HG03039 (cell line): Measurements from ENCODE around the gene SNU13.
"Not testable (repeated sequence)": the region's sequence is repeated elsewhere in the genome, so short reads cannot be mapped to it uniquely, and the experiment has no call there.

Experiments
- ATAC-seq: cut with Tn5 transposase; IDR thresholded peaks from one replicate; pipeline ENCODE4 v1.9.1; 2021; ENCODE audit warnings: mild to moderate bottlenecking, moderate library complexity; ENCODE audit not compliant: unreplicated experiment

Gene SNU13

GRCh38 chr22:41647771-41648170 is 40.9 kb downstream of the SNU13 start:
- no peak for ATAC-seq

DNA sequence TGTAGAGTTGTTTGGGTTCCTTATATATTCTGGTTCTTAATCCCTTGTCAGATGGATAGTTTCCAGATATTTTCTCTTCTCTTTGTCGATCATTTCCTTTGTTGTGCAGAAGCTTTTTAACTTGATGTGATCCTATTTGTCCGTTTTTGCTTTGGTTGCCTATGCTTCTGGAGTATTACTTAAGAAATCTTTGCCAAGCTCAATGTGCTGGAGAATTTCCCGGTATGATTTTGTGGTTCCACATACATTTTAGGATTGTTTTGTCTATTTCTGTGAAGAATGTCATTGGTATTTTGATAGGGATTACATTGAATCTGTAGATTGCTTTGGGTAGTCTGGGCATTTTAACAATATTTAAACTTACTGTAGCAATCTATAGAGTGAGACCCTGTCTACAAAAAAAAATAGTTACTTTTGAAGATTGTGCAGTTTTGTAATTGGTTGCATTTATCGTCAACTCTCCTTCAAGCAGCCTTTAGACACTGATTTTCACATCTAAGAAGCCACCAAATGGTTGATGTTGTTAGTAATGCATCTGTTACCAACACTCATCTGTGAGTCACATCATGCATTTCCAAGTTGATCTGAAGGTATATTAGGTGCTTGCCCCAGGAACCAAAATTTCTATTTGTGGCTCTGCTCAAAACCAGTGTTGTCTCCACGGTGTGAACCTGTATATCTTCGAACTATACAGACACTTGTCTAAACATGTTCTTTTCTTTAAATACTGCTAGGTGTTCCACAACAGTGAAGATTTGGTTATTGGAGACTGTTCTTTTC is 46.1 kb downstream of the SNU13 start:
- ATAC-seq = no peak

DNA sequence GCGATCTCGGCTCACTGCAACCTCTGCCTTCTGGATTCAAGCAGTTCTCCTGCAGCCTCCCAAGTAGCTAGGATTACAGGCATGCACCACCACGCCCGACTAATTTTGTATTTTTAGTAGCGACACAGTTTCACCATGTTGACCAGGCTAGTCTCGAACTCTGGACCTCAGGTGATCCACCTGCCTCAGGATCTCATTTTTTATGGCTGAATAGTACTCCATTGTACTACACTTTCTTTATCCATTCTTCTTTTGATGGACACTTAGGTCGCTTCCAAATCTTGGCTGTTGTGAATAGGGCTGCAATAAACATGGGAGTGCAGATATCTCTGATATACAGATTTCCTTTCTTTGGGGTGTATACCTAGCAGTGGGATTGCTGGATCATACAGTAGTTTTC is 46.8 kb downstream of the SNU13 start:
- ATAC-seq = no peak

GRCh38 chr22:41638748-41639147 is 49.9 kb downstream of the SNU13 start:
- ATAC-seq = no peak

DNA sequence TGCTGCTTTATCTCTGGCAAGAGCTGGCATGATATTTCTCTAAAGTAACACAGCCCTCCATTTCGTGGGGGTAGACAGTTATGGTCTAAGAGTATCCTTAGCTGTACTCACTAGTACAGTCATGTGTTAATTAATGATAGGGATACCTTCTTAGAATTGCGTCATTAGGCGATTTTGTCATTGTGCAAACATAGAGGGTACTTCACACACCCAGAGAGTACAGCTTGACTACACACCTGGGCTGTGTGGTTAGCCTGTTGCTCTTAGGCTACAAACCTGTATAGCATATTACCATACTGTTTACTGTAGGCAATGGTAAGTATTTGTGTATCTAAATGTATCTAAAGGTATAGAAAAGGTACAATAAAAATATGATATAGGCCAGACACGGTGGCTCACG is 50.5 kb downstream of the SNU13 start:
- ATAC-seq = no peak

DNA sequence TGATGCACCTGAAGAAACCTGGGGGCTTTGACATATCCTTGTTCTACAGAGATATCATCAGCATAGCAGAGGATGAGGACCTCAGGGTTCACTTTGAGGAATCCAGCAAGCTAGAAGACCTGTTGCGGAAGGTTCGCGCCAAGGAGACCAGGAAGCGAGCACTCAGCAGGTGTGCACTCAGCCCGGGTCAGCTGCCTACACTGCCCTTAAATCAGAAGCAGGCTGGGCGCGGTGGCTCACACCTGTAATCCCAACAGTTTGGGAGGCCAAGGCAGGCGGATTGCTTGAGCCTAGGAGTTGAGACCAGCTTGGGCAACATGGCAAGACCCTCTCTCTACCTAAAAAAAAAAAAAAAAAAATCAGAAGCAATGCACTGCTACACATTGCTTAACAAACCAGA is 51.0 kb downstream of the SNU13 start:
- ATAC-seq = not testable (repeated sequence)

DNA sequence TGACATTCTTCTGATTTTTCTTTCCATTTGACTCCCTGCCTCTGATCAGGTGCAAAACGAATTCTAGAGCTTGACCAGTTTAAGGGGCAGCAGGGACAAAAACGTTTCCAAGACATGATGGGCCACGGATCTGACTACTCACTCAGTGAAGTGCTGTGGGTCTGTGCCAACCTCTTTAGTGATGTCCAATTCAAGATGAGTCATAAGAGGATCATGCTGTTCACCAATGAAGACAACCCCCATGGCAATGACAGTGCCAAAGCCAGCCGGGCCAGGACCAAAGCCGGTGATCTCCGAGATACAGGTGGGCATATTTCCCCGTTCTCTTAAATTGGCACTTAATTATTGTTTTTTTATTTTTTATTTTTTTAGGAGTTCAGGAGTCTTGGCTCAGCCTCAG is 52.2 kb downstream of the SNU13 start:
- ATAC-seq = no peak

DNA sequence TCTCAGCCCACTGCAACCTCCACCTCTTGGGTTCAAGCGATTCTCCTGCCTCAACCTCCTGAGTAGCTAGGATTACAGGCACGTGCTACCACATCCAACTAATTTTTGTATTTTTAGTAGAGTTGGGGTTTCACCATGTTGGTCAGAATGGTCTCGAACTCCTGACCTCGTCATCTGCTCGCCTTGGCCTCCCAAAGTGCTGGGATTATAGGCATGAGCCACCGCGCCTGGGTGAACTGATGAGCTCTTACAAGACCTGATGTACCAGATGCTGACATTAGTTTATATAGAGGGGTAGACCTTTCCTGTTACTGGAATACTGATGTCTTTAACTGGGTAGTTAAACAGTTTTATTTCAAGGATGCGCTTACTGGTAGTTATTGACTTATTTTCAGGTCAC is 54.1 kb downstream of the SNU13 start:
- not testable (repeated sequence) for ATAC-seq

GRCh38 chr22:41631615-41632014 is 57.1 kb downstream of the SNU13 start:
- ATAC-seq = not testable (repeated sequence)

GRCh38 chr22:41631115-41631514 is 57.6 kb downstream of the SNU13 start:
- not testable (repeated sequence) for ATAC-seq

GRCh38 chr22:41625577-41625976 is 63.1 kb downstream of the SNU13 start:
- no peak for ATAC-seq
